ENCODE results near the gene PANX1.

DNA sequence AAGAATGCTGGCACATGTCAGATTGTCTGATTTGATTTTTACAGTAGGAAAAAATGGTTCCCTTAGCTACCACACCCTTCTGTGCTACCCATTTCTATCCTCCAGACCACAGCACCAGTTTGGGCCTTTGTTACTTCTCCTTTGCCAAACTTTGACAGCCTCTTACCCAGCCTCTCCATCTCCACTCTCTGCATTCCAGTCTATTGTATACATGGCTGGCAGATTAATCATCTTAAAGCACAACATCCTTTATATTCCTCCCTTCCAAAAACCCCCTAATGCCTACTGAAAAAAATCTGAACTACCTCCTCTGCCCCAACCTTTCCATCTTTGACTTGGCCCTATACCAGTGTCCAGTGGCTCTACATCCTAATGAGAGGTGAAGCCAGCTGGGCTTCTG lies 10.8 kb upstream of the PANX1 start:
- TF ChIP-seq, protein P1, sequence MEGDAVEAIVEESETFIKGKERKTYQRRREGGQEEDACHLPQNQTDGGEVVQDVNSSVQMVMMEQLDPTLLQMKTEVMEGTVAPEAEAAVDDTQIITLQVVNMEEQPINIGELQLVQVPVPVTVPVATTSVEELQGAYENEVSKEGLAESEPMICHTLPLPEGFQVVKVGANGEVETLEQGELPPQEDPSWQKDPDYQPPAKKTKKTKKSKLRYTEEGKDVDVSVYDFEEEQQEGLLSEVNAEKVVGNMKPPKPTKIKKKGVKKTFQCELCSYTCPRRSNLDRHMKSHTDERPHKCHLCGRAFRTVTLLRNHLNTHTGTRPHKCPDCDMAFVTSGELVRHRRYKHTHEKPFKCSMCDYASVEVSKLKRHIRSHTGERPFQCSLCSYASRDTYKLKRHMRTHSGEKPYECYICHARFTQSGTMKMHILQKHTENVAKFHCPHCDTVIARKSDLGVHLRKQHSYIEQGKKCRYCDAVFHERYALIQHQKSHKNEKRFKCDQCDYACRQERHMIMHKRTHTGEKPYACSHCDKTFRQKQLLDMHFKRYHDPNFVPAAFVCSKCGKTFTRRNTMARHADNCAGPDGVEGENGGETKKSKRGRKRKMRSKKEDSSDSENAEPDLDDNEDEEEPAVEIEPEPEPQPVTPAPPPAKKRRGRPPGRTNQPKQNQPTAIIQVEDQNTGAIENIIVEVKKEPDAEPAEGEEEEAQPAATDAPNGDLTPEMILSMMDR (IDR thresholded peaks at IDR 0.05), result no peak
- no peak for TF ChIP-seq SIN3A (IDR thresholded peaks at IDR 0.05; ENCODE audit: borderline replicate concordance, insufficient read depth, low read depth, low read length)
- no peak for TF ChIP-seq POLR2AphosphoS5 (IDR thresholded peaks at IDR 0.05; ENCODE audit: low read depth, low read length)
- TF ChIP-seq, protein P2, sequence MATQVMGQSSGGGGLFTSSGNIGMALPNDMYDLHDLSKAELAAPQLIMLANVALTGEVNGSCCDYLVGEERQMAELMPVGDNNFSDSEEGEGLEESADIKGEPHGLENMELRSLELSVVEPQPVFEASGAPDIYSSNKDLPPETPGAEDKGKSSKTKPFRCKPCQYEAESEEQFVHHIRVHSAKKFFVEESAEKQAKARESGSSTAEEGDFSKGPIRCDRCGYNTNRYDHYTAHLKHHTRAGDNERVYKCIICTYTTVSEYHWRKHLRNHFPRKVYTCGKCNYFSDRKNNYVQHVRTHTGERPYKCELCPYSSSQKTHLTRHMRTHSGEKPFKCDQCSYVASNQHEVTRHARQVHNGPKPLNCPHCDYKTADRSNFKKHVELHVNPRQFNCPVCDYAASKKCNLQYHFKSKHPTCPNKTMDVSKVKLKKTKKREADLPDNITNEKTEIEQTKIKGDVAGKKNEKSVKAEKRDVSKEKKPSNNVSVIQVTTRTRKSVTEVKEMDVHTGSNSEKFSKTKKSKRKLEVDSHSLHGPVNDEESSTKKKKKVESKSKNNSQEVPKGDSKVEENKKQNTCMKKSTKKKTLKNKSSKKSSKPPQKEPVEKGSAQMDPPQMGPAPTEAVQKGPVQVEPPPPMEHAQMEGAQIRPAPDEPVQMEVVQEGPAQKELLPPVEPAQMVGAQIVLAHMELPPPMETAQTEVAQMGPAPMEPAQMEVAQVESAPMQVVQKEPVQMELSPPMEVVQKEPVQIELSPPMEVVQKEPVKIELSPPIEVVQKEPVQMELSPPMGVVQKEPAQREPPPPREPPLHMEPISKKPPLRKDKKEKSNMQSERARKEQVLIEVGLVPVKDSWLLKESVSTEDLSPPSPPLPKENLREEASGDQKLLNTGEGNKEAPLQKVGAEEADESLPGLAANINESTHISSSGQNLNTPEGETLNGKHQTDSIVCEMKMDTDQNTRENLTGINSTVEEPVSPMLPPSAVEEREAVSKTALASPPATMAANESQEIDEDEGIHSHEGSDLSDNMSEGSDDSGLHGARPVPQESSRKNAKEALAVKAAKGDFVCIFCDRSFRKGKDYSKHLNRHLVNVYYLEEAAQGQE (IDR thresholded peaks at IDR 0.05; ENCODE audit: insufficient read depth in 1 of 2, low read depth in 2 of 2, low read length in 1 of 2), result no peak
